ENCODE measurements around the gene HOXB1.
A peak's percentile ranks its signal among the peaks of the same experiment; 100 is the strongest.

The HOXB1 gene

DNA sequence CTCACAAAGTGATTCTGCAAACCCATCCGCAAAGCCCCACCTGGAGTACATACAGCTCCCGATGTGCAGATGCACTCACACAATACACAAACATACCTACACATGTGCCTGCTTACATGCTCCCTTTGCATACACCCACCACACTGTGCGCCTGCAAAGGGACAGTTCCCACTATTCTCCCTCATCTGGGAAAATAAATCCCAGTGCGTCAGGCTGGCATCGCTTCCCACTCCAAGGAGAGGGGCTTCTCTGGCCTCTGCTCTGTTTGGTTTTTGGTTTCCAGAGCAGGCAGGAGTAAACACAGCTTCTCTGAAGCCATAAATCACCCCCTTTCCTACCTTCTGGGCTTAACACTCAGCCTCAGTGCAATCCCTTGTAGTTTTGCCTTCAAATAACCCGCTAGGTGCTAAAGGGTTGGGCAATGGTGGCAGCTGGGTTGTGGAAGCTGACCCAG is 32.6 kb upstream of the HOXB1 start:
- no peak for DNase-seq (ENCODE audit: low read depth)
- TF ChIP-seq, protein P1, sequence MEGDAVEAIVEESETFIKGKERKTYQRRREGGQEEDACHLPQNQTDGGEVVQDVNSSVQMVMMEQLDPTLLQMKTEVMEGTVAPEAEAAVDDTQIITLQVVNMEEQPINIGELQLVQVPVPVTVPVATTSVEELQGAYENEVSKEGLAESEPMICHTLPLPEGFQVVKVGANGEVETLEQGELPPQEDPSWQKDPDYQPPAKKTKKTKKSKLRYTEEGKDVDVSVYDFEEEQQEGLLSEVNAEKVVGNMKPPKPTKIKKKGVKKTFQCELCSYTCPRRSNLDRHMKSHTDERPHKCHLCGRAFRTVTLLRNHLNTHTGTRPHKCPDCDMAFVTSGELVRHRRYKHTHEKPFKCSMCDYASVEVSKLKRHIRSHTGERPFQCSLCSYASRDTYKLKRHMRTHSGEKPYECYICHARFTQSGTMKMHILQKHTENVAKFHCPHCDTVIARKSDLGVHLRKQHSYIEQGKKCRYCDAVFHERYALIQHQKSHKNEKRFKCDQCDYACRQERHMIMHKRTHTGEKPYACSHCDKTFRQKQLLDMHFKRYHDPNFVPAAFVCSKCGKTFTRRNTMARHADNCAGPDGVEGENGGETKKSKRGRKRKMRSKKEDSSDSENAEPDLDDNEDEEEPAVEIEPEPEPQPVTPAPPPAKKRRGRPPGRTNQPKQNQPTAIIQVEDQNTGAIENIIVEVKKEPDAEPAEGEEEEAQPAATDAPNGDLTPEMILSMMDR (conservative IDR thresholded peaks at IDR 0.05; ENCODE audit: control insufficient read depth, insufficient read depth, low read depth, low read length): no peak
- H3K4me3 ChIP-seq (ENCODE audit: control insufficient read depth, low read depth, low read length): peak overlapping the region; percentile 35

DNA sequence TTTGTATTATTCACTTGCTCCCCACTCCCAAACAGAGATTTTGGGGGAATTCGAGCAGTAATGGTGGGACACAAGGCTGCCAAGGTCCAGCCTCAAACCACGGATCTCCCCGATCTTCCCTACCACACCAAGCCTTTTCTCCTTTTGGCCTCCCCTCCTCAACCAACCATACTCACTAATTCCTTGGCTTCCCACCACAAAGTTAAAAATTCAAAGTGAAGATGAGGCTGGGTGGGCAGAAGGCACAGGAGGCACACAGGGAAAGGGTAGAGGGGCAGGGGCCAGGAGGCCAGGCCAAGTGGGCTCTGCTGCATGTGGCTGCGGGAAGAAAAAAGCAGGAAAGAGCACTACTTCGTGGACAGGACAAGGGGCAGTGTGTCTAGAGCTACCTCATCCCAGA is 32.1 kb upstream of the HOXB1 start:
- DNase-seq (ENCODE audit: low read depth): no peak

DNA sequence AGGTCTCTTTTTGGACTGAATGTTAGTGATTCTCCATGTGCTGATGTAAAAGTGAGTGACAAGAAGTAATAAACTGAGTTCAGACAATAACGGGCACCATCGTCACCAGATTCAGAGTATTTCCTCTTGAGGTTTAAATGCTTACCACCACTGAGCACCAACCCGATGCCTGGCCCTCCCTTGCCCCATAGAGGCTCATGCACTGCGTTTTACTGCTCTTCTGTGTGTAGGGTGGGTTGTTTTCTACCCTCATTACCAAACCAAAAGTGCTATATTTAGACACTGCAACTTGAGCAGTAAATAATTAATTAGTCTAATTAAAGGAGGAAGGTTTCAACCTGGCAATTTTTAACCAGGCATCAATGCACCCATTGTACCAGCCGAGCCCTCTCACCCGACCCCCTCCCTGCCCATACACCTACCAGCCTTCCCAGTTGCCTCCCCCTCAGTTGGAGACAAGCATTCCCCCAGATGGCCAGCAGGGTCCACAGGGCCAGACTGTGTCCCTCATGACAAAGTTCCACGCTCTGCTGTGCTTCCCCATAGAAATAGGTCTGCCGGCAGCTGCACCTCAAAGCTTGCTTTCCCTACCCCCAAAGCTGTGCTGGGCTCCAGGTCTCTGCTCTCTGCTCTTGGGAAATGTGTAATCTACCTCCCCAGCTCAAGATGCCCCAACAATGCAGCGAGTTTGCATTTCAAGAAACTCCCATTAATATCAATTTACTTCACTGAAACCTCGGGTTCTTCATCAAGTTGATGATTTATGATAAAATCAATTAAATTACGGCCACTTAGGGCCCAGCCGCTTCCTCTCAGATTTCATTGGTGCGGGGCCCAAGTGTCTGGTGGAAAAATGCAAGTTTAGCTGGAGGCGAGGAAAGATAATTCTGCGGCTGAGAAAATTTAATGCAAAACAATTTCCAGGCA is 31.3 kb upstream of the HOXB1 start:
- no peak for DNase-seq (ENCODE audit: low read depth)
- no peak overlapping the region for H3K4me3 ChIP-seq (ENCODE audit: control insufficient read depth, low read depth, low read length)
- TF ChIP-seq, protein P1 (conservative IDR thresholded peaks at IDR 0.05; ENCODE audit: control insufficient read depth, insufficient read depth, low read depth, low read length): peak; percentile 33

More for the DNA sequence above, 32.1 kb upstream of the HOXB1 start:
- TF ChIP-seq, protein P1 (conservative IDR thresholded peaks at IDR 0.05; ENCODE audit: control insufficient read depth, insufficient read depth, low read depth, low read length): no peak
- H3K4me3 ChIP-seq (ENCODE audit: control insufficient read depth, low read depth, low read length): no peak overlapping the region

DNA sequence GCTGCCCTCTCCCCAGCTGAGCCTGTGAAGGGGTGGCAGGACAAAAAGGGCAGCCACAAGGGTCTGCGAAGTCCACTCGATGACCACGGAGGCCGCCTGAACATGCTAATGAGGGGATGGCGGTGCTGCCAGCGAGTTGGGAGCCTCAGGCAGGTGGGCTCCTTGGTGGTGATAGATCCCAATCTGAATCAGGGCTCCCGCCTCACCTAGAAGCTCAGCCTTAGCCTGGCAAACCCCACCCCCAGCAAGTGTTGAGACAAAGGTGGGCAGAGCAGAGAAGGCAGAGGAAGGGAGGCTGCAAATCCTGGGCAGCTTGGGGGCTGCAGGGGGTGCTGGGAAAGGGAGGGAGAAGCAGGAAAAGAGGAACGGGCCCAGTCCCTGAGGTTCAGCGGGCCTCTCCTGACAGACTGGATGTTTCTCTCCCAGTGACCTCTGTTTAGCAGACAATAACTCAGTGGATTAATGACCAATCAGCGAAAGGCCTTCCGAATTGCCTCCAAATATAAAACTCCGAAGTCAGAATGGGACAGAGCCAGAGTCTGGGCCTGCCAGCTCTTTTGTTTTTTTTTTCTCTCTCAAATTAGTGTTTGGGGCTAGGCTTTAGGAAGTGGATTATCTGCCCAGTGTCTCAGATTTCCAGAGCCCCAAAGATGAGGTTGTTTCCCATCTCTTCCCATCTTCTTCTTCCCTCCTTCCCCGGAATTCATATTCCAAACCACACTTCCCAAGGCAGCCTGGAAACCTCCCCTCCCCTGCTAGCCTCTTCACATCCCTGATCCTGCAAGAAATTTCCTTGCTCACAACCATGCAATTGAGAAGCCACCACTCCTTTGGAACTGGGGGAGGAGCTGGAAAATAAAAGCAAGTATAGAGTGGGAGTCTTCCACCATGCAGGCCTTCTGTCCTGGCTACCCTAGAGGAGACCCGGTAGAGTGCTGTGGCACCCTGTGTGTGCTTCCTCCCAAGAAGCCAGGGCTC is 29.3 kb upstream of the HOXB1 start:
- TF ChIP-seq, protein P1 (conservative IDR thresholded peaks at IDR 0.05; ENCODE audit: control insufficient read depth, insufficient read depth, low read depth, low read length): no peak
- no peak for DNase-seq (ENCODE audit: low read depth)
- H3K4me3 ChIP-seq (ENCODE audit: control insufficient read depth, low read depth, low read length): no peak overlapping the region

DNA sequence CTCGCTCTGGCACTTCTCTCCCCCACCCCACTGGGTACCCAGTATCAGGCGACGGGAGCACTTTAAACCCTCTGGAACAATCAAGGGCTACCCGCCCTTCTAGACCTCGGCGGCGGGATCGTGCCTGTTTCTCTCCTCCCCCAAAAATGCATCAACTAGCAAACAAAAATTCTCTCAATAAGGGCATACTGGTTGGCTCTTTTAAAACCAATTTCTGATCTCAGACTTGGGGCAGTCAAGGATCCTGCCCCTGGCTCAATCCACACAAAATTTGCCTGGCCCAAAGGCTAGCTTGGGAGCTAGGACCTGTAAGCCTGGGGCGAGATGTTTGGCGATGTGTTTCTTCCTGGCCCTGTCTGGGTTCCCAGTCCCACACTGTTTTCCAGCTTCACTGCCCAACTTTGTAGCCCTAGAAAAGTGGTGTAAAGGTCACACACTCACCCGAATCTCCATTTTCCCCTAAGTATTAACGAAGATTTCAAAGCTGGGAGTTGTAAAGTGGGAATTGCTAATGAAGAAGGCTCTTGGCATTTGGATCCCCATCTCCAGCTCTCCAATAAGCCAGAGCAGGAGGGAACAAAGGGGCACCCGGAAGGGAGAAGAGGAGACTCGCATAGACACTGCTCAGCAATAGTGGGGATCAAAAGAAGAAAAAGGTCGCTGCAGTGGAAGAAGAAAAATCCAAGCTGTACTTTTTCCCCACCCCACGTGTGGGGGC is 28.5 kb upstream of the HOXB1 start:
- TF ChIP-seq, protein P1 (conservative IDR thresholded peaks at IDR 0.05; ENCODE audit: control insufficient read depth, insufficient read depth, low read depth, low read length): no peak
- DNase-seq (ENCODE audit: low read depth): no peak
- H3K4me3 ChIP-seq (ENCODE audit: control insufficient read depth, low read depth, low read length): no peak overlapping the region

DNA sequence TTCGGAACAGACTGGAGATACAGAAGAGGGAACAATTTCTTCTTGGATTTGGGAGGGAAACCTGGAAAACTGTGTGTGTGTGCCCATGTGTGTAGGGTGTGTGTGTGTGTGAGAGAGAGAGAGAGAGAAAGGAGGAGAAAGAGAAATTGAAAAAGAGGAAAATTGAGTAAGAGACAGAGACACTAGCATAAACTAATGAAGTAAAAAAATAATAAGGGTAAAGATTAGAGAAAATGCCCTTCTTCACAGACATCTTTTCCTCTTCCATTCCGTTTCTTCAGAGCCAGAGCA is 28.0 kb upstream of the HOXB1 start:
- no peak for DNase-seq (ENCODE audit: low read depth)
- H3K4me3 ChIP-seq (ENCODE audit: control insufficient read depth, low read depth, low read length): peak overlapping the region; percentile 20
- TF ChIP-seq, protein P1 (conservative IDR thresholded peaks at IDR 0.05; ENCODE audit: control insufficient read depth, insufficient read depth, low read depth, low read length): no peak

Measured in fibroblast of mammary gland (primary cell).